ENCODE measurements around the gene BFSP1.

Gene BFSP1

GRCh38 chr20:17461941-17462340, 69.2 kb downstream of the BFSP1 start:
- H3K27ac Mint-ChIP-seq: no peak overlapping the region
- peaks cover 9% of the 10 kb centered on the region for H3K27me3 Mint-ChIP-seq
- H3K4me3 Mint-ChIP-seq: no peak overlapping the region
- H3K4me1 Mint-ChIP-seq (ENCODE audit: low read depth): peaks cover 3% of the 10 kb centered on the region
- no peaks in the 10 kb centered on the region for H3K36me3 Mint-ChIP-seq (ENCODE audit: low read depth)
- H3K9me3 Mint-ChIP-seq: no peaks in the 10 kb centered on the region
- DNase-seq: no peak

- Mint-ChIP-seq H3K4me1 (ENCODE audit: low read depth) (peaks cover 3% of the 10 kb centered on the region), H3K4me3 (no peak overlapping the region), H3K36me3 (ENCODE audit: low read depth) (no peaks in the 10 kb centered on the region), H3K27me3 (peaks cover 17% of the 10 kb centered on the region), H3K9me3 (no peaks in the 10 kb centered on the region), H3K27ac (no peak overlapping the region)
- DNase-seq: no peak
Measured at GRCh38 chr20:17460119-17460518, 71.1 kb downstream of the BFSP1 start.

GRCh38 chr20:17457588-17458190, 73.5 kb downstream of the BFSP1 start:
- H3K36me3 Mint-ChIP-seq (ENCODE audit: low read depth): no peaks in the 10 kb centered on the region
- DNase-seq: no peak
- H3K9me3 Mint-ChIP-seq: no peaks in the 10 kb centered on the region
- peaks cover 29% of the 10 kb centered on the region for H3K27me3 Mint-ChIP-seq
- no peak overlapping the region for H3K4me3 Mint-ChIP-seq
- H3K27ac Mint-ChIP-seq: no peak overlapping the region
- H3K4me1 Mint-ChIP-seq (ENCODE audit: low read depth): peaks cover 3% of the 10 kb centered on the region

GRCh38 chr20:17457079-17457478, 74.1 kb downstream of the BFSP1 start:
- DNase-seq: no peak
- H3K36me3 Mint-ChIP-seq (ENCODE audit: low read depth): no peaks in the 10 kb centered on the region
- H3K4me3 Mint-ChIP-seq: no peak overlapping the region
- H3K4me1 Mint-ChIP-seq (ENCODE audit: low read depth): peaks cover 3% of the 10 kb centered on the region
- H3K27ac Mint-ChIP-seq: no peak overlapping the region
- H3K9me3 Mint-ChIP-seq: no peaks in the 10 kb centered on the region
- H3K27me3 Mint-ChIP-seq: peaks cover 31% of the 10 kb centered on the region

- H3K36me3 Mint-ChIP-seq (ENCODE audit: low read depth): no peaks in the 10 kb centered on the region
- DNase-seq: no peak
- H3K9me3 Mint-ChIP-seq: no peaks in the 10 kb centered on the region
- no peak overlapping the region for H3K27ac Mint-ChIP-seq
- H3K27me3 Mint-ChIP-seq: peaks cover 36% of the 10 kb centered on the region
- no peak overlapping the region for H3K4me3 Mint-ChIP-seq
- H3K4me1 Mint-ChIP-seq (ENCODE audit: low read depth): peaks cover 3% of the 10 kb centered on the region
Measured at GRCh38 chr20:17456279-17456678, 74.9 kb downstream of the BFSP1 start.

- Mint-ChIP-seq H3K36me3 (ENCODE audit: low read depth) (no peaks in the 10 kb centered on the region), H3K27ac (no peak overlapping the region), H3K4me3 (no peak overlapping the region), H3K27me3 (peaks cover 41% of the 10 kb centered on the region), H3K4me1 (ENCODE audit: low read depth) (no peaks in the 10 kb centered on the region), H3K9me3 (no peaks in the 10 kb centered on the region)
- DNase-seq: no peak
Measured at GRCh38 chr20:17453592-17453991, 77.6 kb downstream of the BFSP1 start.

- H3K27ac Mint-ChIP-seq: no peak overlapping the region
- H3K4me3 Mint-ChIP-seq: no peak overlapping the region
- H3K36me3 Mint-ChIP-seq (ENCODE audit: low read depth): no peaks in the 10 kb centered on the region
- no peaks in the 10 kb centered on the region for H3K4me1 Mint-ChIP-seq (ENCODE audit: low read depth)
- no peaks in the 10 kb centered on the region for H3K9me3 Mint-ChIP-seq
- DNase-seq: no peak
- peaks cover 37% of the 10 kb centered on the region for H3K27me3 Mint-ChIP-seq
Measured at GRCh38 chr20:17452441-17452840, 78.7 kb downstream of the BFSP1 start.

GRCh38 chr20:17449031-17449430, 82.1 kb downstream of the BFSP1 start:
- no peak overlapping the region for H3K27ac Mint-ChIP-seq
- H3K36me3 Mint-ChIP-seq (ENCODE audit: low read depth): no peaks in the 10 kb centered on the region
- no peaks in the 10 kb centered on the region for H3K4me1 Mint-ChIP-seq (ENCODE audit: low read depth)
- no peaks in the 10 kb centered on the region for H3K9me3 Mint-ChIP-seq
- DNase-seq: no peak
- peaks cover 32% of the 10 kb centered on the region for H3K27me3 Mint-ChIP-seq
- H3K4me3 Mint-ChIP-seq: no peak overlapping the region

- no peak for DNase-seq
- Mint-ChIP-seq H3K27me3 (peaks cover 35% of the 10 kb centered on the region), H3K36me3 (ENCODE audit: low read depth) (no peaks in the 10 kb centered on the region), H3K4me3 (no peak overlapping the region), H3K9me3 (no peaks in the 10 kb centered on the region), H3K27ac (no peak overlapping the region), H3K4me1 (ENCODE audit: low read depth) (no peaks in the 10 kb centered on the region)
Measured at GRCh38 chr20:17448071-17448470, 83.1 kb downstream of the BFSP1 start.

GRCh38 chr20:17446171-17446570, 85.0 kb downstream of the BFSP1 start:
- DNase-seq: no peak

GRCh38 chr20:17445543-17445942, 85.6 kb downstream of the BFSP1 start:
- Mint-ChIP-seq H3K27ac (no peak overlapping the region), H3K36me3 (ENCODE audit: low read depth) (no peaks in the 10 kb centered on the region), H3K9me3 (no peaks in the 10 kb centered on the region), H3K27me3 (peaks cover 26% of the 10 kb centered on the region), H3K4me3 (no peak overlapping the region), H3K4me1 (ENCODE audit: low read depth) (no peaks in the 10 kb centered on the region)
- no peak for DNase-seq

More at GRCh38 chr20:17446171-17446570, 85.0 kb downstream of the BFSP1 start:
- Mint-ChIP-seq H3K27me3 (peaks cover 26% of the 10 kb centered on the region), H3K9me3 (no peaks in the 10 kb centered on the region), H3K36me3 (ENCODE audit: low read depth) (no peaks in the 10 kb centered on the region), H3K4me3 (no peak overlapping the region), H3K4me1 (ENCODE audit: low read depth) (no peaks in the 10 kb centered on the region), H3K27ac (no peak overlapping the region)

GRCh38 chr20:17444091-17444490, 87.1 kb downstream of the BFSP1 start:
- Mint-ChIP-seq H3K9me3 (no peaks in the 10 kb centered on the region), H3K4me3 (no peak overlapping the region), H3K36me3 (ENCODE audit: low read depth) (no peaks in the 10 kb centered on the region), H3K4me1 (ENCODE audit: low read depth) (no peaks in the 10 kb centered on the region), H3K27ac (no peak overlapping the region), H3K27me3 (peaks cover 22% of the 10 kb centered on the region)
- DNase-seq: no peak
